Hepatocyte (in vitro differentiated cells): ENCODE results near the gene SPACA9. TPM values are rescaled to one million over a fixed set of nuclear protein-coding genes. Genes with fewer than 3 reads are reported as not detected.

ENCODE experiments used
- DNase-seq: peaks from one replicate; pipeline ENCODE4 v3.0.0-alpha.2; 2016; ENCODE audit warnings: low spot score
- H2AFZ ChIP-seq: fragments of 200-600 bp; sonication (generic); 2 replicates; pipeline ENCODE4 v1.6.0; 2016; ENCODE audit warnings: antibody characterized with exemption, mild to moderate bottlenecking
- H3K27ac ChIP-seq: fragments of 200-600 bp; sonication (generic); 2 replicates; pipeline ENCODE4 v1.5.1; 2016; ENCODE audit warnings: mild to moderate bottlenecking
- H3K27me3 ChIP-seq: fragments of 200-600 bp; sonication (generic); 2 replicates; pipeline ENCODE4 v1.6.1; 2016
- H3K36me3 ChIP-seq: fragments of 200-600 bp; sonication (generic); replicated peaks from 2 replicates; pipeline ENCODE4 v1.5.1; 2016; ENCODE audit warnings: low read depth; ENCODE audit not compliant: insufficient read depth
- H3K4me1 ChIP-seq: fragments of 200-600 bp; sonication (generic); 2 replicates; pipeline ENCODE4 v1.5.1; 2016; ENCODE audit warnings: mild to moderate bottlenecking, moderate library complexity; ENCODE audit not compliant: insufficient read depth
- H3K4me2 ChIP-seq: fragments of 200-600 bp; sonication (generic); 2 replicates; pipeline ENCODE4 v1.6.0; 2016
- H3K4me3 ChIP-seq: fragments of 200-600 bp; sonication (generic); 2 replicates; pipeline ENCODE4 v1.5.1; 2016; ENCODE audit warnings: mild to moderate bottlenecking
- H3K79me2 ChIP-seq: fragments of 200-600 bp; sonication (generic); 2 replicates; pipeline ENCODE4 v1.6.0; 2017; ENCODE audit warnings: mild to moderate bottlenecking
- H3K9me2 ChIP-seq: fragments of 200-600 bp; sonication (generic); replicated peaks from 2 replicates; pipeline ENCODE4 v1.6.0; 2017; ENCODE audit warnings: mild to moderate bottlenecking; ENCODE audit not compliant: insufficient read depth
- H3K9me3 ChIP-seq: fragments of 200-600 bp; sonication (generic); 2 replicates; pipeline ENCODE4 v1.5.1; 2016; ENCODE audit warnings: low read depth, mild to moderate bottlenecking
- H4K20me1 ChIP-seq: fragments of 200-600 bp; sonication (generic); 2 replicates; pipeline ENCODE4 v1.6.0; 2016; ENCODE audit warnings: mild to moderate bottlenecking; ENCODE audit not compliant: insufficient read depth, poor library complexity, severe bottlenecking
- EZH2 ChIP-seq: fragments of 200-600 bp; sonication (generic); IDR thresholded peaks from 2 replicates; pipeline ENCODE4 v1.6.1; 2016; ENCODE audit warnings: antibody characterized with exemption, mild to moderate bottlenecking, borderline replicate concordance
- EZH2phosphoT487 ChIP-seq: fragments of 200-600 bp; sonication (generic); IDR thresholded peaks from one replicate; pipeline ENCODE4 v1.6.1; 2018; ENCODE audit warnings: antibody characterized with exemption, mild to moderate bottlenecking, low read depth, moderate library complexity; ENCODE audit not compliant: unreplicated experiment, severe bottlenecking
- WGBS: methylation state at CpG from one replicate; pipeline ENCODE4 v1.1.6; 2016; ENCODE audit warnings: low lambda C conversion rate; ENCODE audit errors: missing lambda C conversion rate; 5-methylcytosine and 5-hydroxymethylcytosine counted together
- polyA plus RNA-seq: library from polyadenylated mRNA; unstranded; fragments of >200 nt; fragmentation: Nextera tagmentation; extraction: Ambion mirVana; gene quantifications from 2 replicates; pipeline ENCODE4 v1.2.1, GENCODE V29; 2016
- total RNA-seq: library from RNA; depleted of rRNA; stranded (reverse); fragments of >200 nt; gene quantifications from 2 replicates; pipeline ENCODE4 v1.2.3, GENCODE V29; 2014
- TF ChIP-seq, protein P1 (sequence below): fragments of 200-600 bp; sonication (generic); IDR thresholded peaks from 2 replicates; pipeline ENCODE4 v1.5.1; 2016; ENCODE audit warnings: antibody characterized with exemption, mild to moderate bottlenecking; ENCODE audit not compliant: poor library complexity

The SPACA9 gene
- total and polyA plus RNA-seq, 2 experiments from 2014 or later: 1.9 to 3.3 TPM

- H3K27ac ChIP-seq: no peak overlapping the region
- H3K4me3 ChIP-seq: no peak overlapping the region
- H3K9me3 ChIP-seq: no peaks in the 10 kb centered on the region
- no peak overlapping the region for H3K4me2 ChIP-seq
- no peaks in the 10 kb centered on the region for H4K20me1 ChIP-seq
- no peaks in the 10 kb centered on the region for H3K36me3 ChIP-seq
- TF ChIP-seq EZH2 (no peak), EZH2phosphoT487 (no peak)
- TF ChIP-seq, protein P1, sequence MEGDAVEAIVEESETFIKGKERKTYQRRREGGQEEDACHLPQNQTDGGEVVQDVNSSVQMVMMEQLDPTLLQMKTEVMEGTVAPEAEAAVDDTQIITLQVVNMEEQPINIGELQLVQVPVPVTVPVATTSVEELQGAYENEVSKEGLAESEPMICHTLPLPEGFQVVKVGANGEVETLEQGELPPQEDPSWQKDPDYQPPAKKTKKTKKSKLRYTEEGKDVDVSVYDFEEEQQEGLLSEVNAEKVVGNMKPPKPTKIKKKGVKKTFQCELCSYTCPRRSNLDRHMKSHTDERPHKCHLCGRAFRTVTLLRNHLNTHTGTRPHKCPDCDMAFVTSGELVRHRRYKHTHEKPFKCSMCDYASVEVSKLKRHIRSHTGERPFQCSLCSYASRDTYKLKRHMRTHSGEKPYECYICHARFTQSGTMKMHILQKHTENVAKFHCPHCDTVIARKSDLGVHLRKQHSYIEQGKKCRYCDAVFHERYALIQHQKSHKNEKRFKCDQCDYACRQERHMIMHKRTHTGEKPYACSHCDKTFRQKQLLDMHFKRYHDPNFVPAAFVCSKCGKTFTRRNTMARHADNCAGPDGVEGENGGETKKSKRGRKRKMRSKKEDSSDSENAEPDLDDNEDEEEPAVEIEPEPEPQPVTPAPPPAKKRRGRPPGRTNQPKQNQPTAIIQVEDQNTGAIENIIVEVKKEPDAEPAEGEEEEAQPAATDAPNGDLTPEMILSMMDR: no peak
- no peaks in the 10 kb centered on the region for H3K4me1 ChIP-seq
- no peak overlapping the region for H2AFZ ChIP-seq
- no peaks in the 10 kb centered on the region for H3K27me3 ChIP-seq
- no peak for DNase-seq
- H3K9me2 ChIP-seq: no peaks in the 10 kb centered on the region
- H3K79me2 ChIP-seq: no peaks in the 10 kb centered on the region
- 88% methylated on average over 7 of the region's 7 CpGs for WGBS
Observed at GRCh38 chr9:132834343-132834742, 44.4 kb upstream of the SPACA9 start.

DNA sequence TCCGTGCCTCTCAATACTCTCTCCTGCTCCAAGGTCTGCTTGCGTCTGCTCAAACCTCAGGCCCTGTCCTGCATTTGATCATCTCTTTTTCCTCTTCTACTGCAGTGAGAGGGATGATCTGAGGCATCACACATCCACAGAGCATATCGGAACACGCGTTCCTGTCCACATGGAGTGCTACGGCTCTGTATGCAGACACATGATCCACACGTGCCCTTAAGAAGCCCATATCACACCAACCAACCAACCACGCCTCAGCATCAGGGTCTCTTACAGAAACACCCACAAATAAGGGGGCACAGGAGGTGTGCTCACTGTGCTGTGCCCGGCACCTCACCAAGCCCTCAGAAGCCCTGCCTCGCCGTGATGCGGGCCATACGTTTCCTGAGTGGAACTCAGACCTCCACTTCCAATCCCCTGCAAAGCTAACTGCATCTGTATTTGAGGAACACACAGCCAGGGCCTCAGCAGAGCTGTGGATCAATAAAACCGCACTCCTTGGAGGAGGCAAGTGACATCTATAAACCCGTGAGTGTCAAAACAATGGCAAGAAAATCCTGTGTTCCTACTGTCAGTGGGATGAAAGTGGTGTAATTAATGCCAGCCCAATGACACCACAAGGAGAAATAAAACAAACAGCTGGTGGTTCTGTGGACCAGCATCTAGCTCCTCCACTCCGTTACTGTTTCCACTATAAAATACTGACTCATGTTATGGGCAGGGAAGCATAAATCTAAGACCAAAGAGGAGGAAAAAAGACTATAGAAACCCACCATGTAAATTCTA lies 41.0 kb upstream of the SPACA9 start:
- H3K9me3 ChIP-seq: no peaks in the 10 kb centered on the region
- H3K79me2 ChIP-seq: no peaks in the 10 kb centered on the region
- no peaks in the 10 kb centered on the region for H3K4me1 ChIP-seq
- no peaks in the 10 kb centered on the region for H3K36me3 ChIP-seq
- no peak overlapping the region for H3K27ac ChIP-seq
- DNase-seq: no peak
- no peaks in the 10 kb centered on the region for H3K9me2 ChIP-seq
- no peaks in the 10 kb centered on the region for H3K27me3 ChIP-seq
- no peak overlapping the region for H3K4me2 ChIP-seq
- 86% methylated on average over 16 of the region's 16 CpGs for WGBS
- no peaks in the 10 kb centered on the region for H4K20me1 ChIP-seq
- H3K4me3 ChIP-seq: no peak overlapping the region
- TF ChIP-seq EZH2 (no peak), EZH2phosphoT487 (no peak)
- TF ChIP-seq, protein P1: no peak
- no peak overlapping the region for H2AFZ ChIP-seq

DNA sequence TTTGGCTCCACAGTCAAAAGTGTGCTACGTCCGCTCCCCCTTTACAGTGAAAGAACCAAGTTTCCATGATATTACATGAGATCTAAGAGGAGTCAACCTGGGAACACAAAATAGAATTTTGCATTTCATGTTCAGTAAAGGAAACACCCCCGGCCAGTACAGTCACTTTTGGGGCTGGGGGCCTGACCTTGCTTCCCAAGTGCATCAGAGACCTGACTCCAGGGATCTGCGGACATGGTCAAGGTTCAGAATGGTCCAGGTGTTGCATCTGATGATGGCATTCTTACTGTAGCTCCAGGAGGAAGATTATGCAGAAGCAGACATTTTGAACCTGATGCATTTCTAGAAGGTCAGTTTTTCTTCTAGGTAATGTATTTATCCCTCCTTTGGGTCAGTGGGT lies 40.4 kb upstream of the SPACA9 start:
- H4K20me1 ChIP-seq: no peaks in the 10 kb centered on the region
- no peaks in the 10 kb centered on the region for H3K36me3 ChIP-seq
- no peaks in the 10 kb centered on the region for H3K27me3 ChIP-seq
- no peaks in the 10 kb centered on the region for H3K9me3 ChIP-seq
- no peaks in the 10 kb centered on the region for H3K79me2 ChIP-seq
- no peak overlapping the region for H3K4me3 ChIP-seq
- H2AFZ ChIP-seq: no peak overlapping the region
- 97% methylated on average over 4 of the region's 4 CpGs for WGBS
- no peaks in the 10 kb centered on the region for H3K9me2 ChIP-seq
- TF ChIP-seq EZH2 (no peak), EZH2phosphoT487 (no peak)
- TF ChIP-seq, protein P1: no peak
- H3K4me1 ChIP-seq: no peaks in the 10 kb centered on the region
- H3K27ac ChIP-seq: no peak overlapping the region
- no peak overlapping the region for H3K4me2 ChIP-seq
- no peak for DNase-seq
